Tibial artery (tissue), 4 donors: ENCODE measurements around the gene MARCKSL1.

ENCODE experiments used
- DNase-seq, 2 donors: peaks; one replicate each; pipeline ENCODE4 v3.0.0-alpha.2; 2019
- H3K27ac ChIP-seq, 2 donors: fragments of 200-600 bp; sonication (generic) in 1 of 2; 1 replicate in 1 of 2; 2 replicates in 1 of 2; pipeline ENCODE4 v1.5.1; 2018 to 2019; ENCODE audit warnings: mild to moderate bottlenecking in 1 of 2
- H3K27me3 ChIP-seq, 2 donors: fragments of 200-600 bp; sonication (generic) in 1 of 2; one replicate each; pipeline versions ENCODE4 v1.5.1 to v1.6.0; 2016 to 2019
- H3K36me3 ChIP-seq, 3 donors: fragments of 200-600 bp; sonication (generic) in 2 of 3; one replicate each; pipeline ENCODE4 v1.5.1; 2016 to 2019; ENCODE audit warnings: mild to moderate bottlenecking in 2 of 3
- H3K4me1 ChIP-seq, 4 donors: fragments of 200-600 bp; sonication (generic) in 2 of 4; 1 replicate in 3 of 4; 2 replicates in 1 of 4; pipeline ENCODE4 v1.5.1; 2016 to 2019
- H3K4me3 ChIP-seq, 2 donors: fragments of 200-600 bp; sonication (generic) in 1 of 2; 1 replicate in 1 of 2; 2 replicates in 1 of 2; pipeline ENCODE4 v1.5.1; 2018 to 2019; ENCODE audit warnings: mild to moderate bottlenecking in 2 of 2
- H3K9me3 ChIP-seq, 3 donors: fragments of 200-600 bp; sonication (generic) in 1 of 3; one replicate each; pipeline ENCODE4 v1.5.1; 2016 to 2019
- CTCF ChIP-seq, 2 experiments: fragments of 200-600 bp in 1 of 2; fragments of 450-650 bp in 1 of 2; IDR thresholded peaks; one replicate each; pipeline ENCODE4 v1.5.1; 2017 to 2019; ENCODE audit warnings: antibody characterized with exemption in 2 of 2, mild to moderate bottlenecking in 1 of 2, moderate library complexity in 1 of 2
- intact Hi-C: fragments of 100-400 bp; cut with DNase I; formaldehyde crosslinking; loops from one replicate; pipeline ENCODE4 v1.15.0; 2023; ENCODE audit warnings: low total_unique reads

The MARCKSL1 gene

GRCh38 chr1:32342704-32343103 is 6.7 kb upstream of the MARCKSL1 start:
- H3K4me1 ChIP-seq, result peaks cover 0 to 9% (median 0%) of the 10 kb centered on the region in 4 donors
- H3K9me3 ChIP-seq, result no peaks in the 10 kb centered on the region
- no peaks in the 10 kb centered on the region for H3K27me3 ChIP-seq
- DNase-seq, result no peak
- TF ChIP-seq CTCF (IDR thresholded peaks at IDR 0.05), result no peak
- no peak overlapping the region for H3K27ac ChIP-seq
- H3K4me3 ChIP-seq, result no peak overlapping the region
- intact Hi-C loops, result no loop called here
- H3K36me3 ChIP-seq, result no peaks in the 10 kb centered on the region

DNA sequence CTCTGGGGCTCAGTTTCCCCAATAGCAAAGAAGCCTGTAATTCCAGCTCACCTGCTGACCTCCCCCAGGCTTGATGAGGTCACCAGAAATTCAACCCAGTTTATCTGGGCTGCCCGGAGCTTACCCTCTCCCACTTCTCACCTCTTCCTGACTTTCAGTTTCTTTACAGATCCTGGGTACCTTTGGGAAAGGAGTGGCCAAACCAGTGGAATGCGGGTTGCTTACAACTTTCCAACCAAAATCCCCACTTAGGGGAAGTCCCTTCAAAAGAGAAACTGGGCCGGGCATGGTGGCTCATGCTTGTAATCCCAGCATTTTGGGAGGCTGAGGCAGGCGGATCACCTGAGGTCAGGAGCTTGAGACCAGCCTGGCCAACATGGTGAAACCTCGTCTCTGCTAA is 5.9 kb upstream of the MARCKSL1 start:
- Histone ChIP-seq H3K4me1 (peaks cover 0 to 15% (median 0%) of the 10 kb centered on the region in 4 donors), H3K27ac (no peak overlapping the region)
- DNase-seq, result no peak

GRCh38 chr1:32341186-32341757 is 5.2 kb upstream of the MARCKSL1 start:
- no peak for DNase-seq
- Histone ChIP-seq H3K27ac (no peak overlapping the region), H3K36me3 (no peaks in the 10 kb centered on the region), H3K4me1 (peaks cover 0 to 22% (median 4%) of the 10 kb centered on the region in 4 donors), H3K9me3 (no peaks in the 10 kb centered on the region), H3K27me3 (no peaks in the 10 kb centered on the region), H3K4me3 (no peak overlapping the region)
- intact Hi-C loops, result no loop called here
- no peak for TF ChIP-seq CTCF (IDR thresholded peaks at IDR 0.05)

More for the DNA sequence above, 5.9 kb upstream of the MARCKSL1 start:
- intact Hi-C loops, result no loop called here
- Histone ChIP-seq H3K36me3 (no peaks in the 10 kb centered on the region), H3K9me3 (no peaks in the 10 kb centered on the region), H3K4me3 (no peak overlapping the region), H3K27me3 (no peaks in the 10 kb centered on the region)
- TF ChIP-seq CTCF (IDR thresholded peaks at IDR 0.05), result no peak

DNA sequence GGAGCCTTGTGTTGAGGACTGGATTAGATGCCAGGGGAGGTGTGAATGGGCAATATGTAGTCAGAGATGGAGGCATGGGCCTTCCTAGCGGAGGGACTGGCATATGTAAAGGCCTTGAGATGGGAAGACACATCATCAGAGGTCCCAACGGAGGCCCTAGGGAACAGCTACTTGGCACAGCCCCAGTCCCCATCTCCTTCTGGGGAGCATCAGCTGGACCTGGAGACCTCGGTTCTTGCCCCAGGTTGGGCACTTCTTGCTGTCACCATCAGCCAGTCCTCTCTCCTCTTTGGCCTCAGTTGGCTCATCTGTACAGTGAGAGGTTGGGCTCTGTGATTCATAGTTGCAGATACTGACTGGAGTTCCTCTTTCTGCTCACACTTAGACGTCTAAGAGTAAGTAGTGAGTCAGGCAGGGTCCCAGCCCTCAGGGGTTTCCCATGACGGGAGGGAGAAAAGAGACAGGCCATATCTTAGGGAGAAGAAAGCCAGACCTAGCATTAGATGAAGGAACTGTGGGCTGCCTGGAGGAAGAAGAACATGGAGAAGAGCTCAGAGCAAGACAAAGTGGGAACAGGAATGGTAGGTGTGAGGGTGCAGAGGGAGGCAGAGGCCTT is 3.4 kb upstream of the MARCKSL1 start:
- peaks cover 0 to 39% (median 21%) of the 10 kb centered on the region in 4 donors for H3K4me1 ChIP-seq
- no peak overlapping the region for H3K4me3 ChIP-seq
- H3K9me3 ChIP-seq, result no peaks in the 10 kb centered on the region
- no peak overlapping the region for H3K27ac ChIP-seq
- no peaks in the 10 kb centered on the region for H3K36me3 ChIP-seq
- intact Hi-C loops, result no loop called here
- H3K27me3 ChIP-seq, result peaks cover 0 to 12% of the 10 kb centered on the region in 2 donors
- DNase-seq, result no peak
- TF ChIP-seq CTCF (IDR thresholded peaks at IDR 0.05), result no peak

GRCh38 chr1:32338637-32339145 is 2.7 kb upstream of the MARCKSL1 start:
- Histone ChIP-seq H3K4me3 (no peak overlapping the region), H3K4me1 (peaks cover 0 to 41% (median 21%) of the 10 kb centered on the region in 4 donors), H3K27me3 (peaks cover 0 to 12% of the 10 kb centered on the region in 2 donors), H3K36me3 (no peaks in the 10 kb centered on the region), H3K9me3 (no peaks in the 10 kb centered on the region), H3K27ac (no peak overlapping the region)
- intact Hi-C loops, result no loop called here
- no peak for DNase-seq
- TF ChIP-seq CTCF (IDR thresholded peaks at IDR 0.05), result no peak
